NCI-H2227 (cell line): ENCODE measurements around the gene HMGN5.
A peak's percentile ranks its signal among the peaks of the same experiment; 100 is the strongest.

Experiments used
- DNase-seq: peaks from one replicate; lab custom pipeline; 2025; ENCODE audit not compliant: unreplicated experiment; lab: John Stamatoyannopoulos, UW

HMGN5 gene

GRCh38 chrX:81120936-81121371 is 80.8 kb downstream of the HMGN5 start:
- peak; percentile 26 for DNase-seq

GRCh38 chrX:81120258-81120935 is 81.3 kb downstream of the HMGN5 start:
- no peak for DNase-seq

DNA sequence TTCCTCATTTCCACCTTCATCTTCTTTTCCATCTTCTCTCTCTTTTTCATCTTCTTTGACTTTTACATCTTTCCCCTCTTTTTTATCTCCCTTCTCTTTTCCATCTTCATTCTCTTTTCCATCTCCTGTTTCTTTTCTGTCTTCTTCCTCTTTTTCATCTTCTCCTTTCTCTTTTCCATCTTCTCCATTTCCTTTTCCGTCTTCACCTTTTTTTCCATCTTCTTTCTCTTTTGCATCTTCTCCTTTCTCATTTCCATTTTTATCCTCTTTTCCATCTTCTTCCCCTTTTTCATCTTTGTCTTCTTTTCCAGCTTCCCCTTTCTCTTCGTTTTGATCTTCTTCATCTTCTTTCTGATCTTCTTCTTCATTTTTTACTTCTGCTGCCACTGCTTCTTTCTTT is 87.0 kb downstream of the HMGN5 start:
- no peak for DNase-seq

GRCh38 chrX:81110286-81110685 is 91.4 kb downstream of the HMGN5 start:
- no peak for DNase-seq

DNA sequence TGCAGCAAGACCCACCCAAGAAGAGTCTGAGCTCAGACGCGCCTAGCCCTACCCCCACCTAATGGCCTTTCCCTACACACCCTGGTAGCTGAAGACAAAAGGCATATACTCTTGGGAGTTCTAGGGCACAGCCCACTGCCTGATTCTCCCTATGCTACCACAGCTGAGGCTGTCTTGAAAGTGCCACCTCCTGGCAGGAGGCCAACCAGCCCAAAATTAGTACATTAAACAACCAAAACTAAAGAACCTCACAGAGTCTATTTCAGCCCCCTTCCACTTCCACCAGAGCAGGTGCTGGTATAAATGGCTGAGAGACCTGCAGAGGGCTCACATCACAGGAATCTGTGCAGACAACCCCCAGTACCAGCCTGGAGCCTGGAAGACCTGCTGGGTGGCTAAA is 119.1 kb downstream of the HMGN5 start:
- DNase-seq, result no peak
